DMS53 (cell line): ENCODE results near the gene COMP.
A peak's percentile ranks its signal among the peaks of the same experiment; 100 is the strongest.

ENCODE experiments used
- DNase-seq: peaks from one replicate; lab custom pipeline; 2025; lab: John Stamatoyannopoulos, UW

Gene COMP

DNA sequence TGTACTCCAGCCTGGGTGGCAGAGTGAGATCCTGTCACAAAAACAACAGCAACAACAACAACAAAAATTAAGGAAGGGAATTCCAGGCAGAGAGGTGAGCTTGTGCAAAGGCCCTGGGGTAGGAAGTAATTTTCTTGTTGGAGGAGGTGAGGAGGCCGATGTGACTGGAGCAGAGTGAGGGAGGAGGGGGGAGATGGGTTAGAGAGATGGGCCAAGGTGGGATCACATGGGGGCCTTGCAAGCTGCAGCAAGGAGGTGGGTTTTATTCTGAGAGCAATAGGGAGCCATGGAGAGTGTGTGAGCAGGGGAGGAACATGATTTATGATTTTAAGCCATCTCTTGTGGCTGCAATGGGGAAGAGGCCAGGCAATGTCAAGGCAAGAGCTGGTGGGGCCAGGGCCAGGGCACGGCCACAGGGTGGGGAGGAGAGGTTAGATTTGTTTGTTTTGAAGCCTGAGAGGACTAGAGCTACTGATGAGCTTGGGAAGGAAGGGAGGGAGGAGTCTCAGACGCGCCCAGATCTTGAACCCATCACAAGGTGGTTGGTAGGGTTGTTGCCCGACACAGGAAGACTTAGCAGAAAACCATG is 12.5 kb upstream of the COMP start:
- DNase-seq = no peak

DNA sequence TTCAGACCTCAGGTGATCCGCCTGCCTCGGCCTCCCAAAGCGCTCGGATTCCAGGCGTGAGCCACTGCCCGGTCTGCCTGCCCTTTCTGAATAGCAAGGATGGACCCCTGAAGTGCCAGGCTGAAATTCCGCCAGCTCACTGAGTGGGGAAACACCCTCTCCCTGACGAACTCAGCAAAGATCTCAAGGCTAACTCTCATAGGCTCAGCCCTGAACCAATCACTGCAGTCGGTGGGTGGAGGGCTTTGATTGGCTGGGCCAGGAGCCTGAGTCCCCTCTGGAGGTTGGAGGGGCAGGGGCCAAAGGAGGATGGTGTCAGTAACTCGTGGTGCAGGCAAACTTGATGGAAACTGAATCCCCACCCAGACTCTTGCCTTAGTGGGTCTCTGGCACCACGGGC is 11.2 kb upstream of the COMP start:
- no peak for DNase-seq

GRCh38 chr19:18800636-18801035 is 9.5 kb upstream of the COMP start:
- no peak for DNase-seq

- DNase-seq = no peak
Observed at GRCh38 chr19:18800079-18800478, 9.0 kb upstream of the COMP start.

DNA sequence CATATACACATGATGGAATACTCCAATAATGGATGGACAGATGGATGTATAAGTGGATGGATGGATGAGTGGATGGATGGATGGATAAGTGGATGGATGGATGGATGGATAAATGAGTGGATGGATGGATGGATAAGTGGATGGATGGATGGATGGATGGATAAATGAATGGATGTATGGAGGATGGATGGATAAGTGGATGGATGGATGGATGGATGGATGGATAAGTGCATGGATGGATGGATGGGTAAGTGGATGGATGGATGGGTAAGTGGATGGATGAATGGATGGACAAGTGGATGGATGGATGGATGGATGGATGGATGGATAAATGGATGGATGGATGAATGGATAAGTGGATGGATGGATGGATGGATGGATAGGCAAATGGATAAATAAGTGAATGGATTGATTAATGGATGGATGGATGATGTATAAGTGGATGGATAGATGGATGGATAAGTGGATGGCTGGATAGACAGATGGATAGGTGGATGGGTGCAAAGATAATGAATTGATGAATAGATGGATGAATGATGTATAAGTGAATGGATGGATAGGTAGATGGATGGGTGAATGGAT is 8.4 kb upstream of the COMP start:
- no peak for DNase-seq

GRCh38 chr19:18798384-18799352 is 7.6 kb upstream of the COMP start:
- DNase-seq = peak; percentile 34

DNA sequence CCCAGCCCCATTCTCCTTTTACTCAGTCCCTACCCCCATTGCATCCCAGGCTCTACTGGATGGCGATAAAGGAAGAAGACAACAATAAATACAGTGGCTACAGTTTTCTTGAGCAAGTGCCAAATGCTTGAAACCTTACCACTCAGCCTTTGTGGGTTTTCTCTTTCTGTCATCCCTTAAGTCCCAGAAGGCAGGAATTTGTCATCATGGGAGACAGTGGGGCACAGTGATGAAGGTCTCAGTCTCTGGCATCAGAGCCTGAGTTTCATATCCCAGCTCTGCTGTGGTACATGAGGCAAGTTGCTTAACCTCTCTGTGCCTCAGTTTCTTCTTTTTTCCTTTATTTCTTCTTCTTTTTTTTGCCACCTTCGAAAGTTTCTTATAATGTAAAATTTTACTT is 5.1 kb upstream of the COMP start:
- DNase-seq = no peak

- DNase-seq = no peak
Observed at GRCh38 chr19:18795540-18795939, 4.4 kb upstream of the COMP start.

DNA sequence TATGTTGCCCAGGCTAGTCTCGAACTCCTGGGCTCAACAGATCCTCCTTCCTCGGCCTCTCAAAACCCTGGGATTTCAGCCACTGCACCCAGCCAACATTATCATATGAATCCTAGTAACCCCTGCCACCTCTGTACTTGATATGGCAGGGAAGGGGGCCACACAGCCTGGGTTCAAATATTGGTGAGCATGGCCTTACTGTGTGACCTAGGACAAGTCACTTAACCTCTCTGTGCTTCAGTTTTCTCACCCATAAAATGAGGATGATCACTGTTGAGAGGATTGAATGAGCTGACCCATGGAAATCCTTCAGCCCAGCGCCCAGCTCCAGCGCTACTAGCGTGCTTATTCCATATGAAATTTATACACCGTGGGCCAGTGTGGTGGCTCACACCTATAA is 3.6 kb upstream of the COMP start:
- DNase-seq = no peak

DNA sequence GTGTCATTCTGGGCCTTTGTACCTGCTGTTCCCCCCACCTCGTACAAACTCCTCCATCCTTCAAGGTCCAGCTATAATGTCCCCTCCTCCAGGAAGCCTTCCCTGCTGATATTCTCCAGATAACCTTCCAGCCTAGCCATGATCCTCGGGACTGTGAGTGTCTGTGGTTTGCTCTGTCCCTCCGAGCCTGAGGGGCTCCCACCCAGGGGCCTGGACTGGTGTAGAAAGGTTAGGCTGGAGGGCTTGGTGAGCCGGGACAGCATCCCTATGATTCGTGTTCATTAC is 2.9 kb upstream of the COMP start:
- DNase-seq = no peak

- no peak for DNase-seq
Observed at GRCh38 chr19:18793144-18794028, 2.3 kb upstream of the COMP start.

GRCh38 chr19:18792661-18793060 is 1.6 kb upstream of the COMP start:
- DNase-seq = no peak

DNA sequence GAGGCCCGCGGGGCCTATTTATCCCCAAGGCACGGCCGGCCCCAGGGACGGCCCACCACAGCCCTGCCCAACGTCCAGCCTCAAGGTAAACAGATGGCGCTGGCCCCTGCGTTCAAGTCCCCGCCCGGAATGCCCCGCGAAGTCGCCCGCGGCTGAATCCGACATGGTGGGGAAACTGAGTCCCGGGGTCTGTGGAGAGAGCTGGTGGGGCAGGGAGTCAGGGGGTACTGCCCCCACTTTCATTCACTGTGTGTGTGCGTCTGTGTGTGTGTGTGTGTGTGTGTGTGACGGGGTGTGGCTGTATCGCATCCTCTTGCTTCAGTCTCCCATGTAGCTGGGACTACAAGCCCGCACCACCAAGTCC is 192 bp upstream of the COMP start:
- DNase-seq = no peak

DNA sequence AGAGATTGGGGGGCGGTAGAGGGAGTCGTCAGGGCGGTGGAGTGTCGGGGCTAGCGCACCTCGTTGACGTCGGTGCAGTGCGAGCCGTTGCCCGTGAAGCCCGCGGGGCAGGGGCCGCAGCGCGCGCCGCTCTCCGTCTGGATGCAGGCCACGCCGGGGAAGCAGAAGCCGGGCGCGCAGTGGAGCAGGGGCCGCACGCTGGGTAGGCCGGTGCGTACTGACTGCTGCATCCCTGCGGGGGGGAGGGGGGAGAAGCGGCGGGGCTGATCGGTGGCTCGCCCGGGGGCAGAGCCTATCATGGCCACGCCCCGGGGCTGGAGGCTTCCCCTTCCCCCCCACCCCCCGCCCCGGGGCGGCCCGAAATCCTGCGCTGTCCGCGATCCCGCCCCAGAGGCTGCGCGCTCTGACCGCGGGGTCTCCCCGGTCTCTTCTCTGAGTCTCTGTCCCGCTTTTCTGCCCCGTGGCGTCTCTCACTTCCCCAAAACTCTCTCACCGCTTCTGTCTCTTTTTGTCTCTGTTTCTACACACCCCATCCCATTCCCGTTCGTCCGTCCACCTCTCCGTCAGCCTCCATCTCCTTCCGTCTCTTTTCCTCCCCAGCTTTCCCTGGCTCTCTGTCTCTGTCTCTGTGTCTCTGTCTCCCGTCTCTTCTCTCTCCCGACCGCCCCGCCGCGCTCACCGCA is 1.1 kb downstream of the COMP start:
- peak; percentile 68 for DNase-seq

GRCh38 chr19:18789422-18789869 is 1.7 kb downstream of the COMP start:
- DNase-seq = peak; percentile 37

DNA sequence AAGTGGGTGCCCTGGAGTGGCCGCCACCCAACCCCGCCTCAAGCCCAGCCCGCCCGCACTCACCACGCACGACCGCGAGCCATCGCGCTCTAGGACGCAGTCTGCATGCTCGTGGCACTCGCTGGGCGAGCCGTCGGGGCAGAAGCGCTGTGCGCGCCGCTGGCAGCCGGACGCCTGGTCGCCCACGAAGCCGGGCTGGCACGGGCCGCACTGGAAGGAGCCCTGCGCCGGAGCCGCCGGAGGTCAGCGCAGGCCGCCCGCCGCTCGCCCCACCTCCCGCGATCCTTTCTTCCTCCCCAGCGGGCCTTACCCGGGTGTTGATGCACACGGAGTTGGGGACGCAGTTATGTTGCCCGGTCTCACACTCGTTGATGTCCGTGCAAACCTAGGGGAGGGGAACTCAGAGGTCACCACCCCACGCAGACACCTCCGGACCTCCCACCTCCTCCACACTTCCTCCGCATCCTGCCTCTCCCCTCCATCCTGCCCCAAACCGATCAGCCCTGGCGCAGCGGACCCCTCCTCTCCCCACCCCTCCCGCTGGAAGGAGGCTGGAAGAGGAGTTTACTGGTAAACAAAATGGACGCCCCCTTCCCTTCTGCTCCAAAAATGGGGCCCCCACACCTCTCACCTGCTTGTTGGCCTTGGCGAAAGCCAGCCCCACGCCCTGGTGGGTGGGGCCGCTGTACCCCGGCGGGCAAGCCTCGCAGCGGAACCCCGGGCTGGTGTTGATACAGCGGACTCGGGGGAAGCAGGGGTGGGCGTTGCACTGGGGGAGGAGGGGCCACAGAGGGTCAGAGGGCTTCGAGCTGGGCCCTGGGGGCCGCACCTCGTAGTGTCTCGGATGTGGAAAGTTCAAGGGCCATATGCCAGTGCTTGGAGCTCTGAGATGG is 2.3 kb downstream of the COMP start:
- DNase-seq = peak; percentile 37

GRCh38 chr19:18785179-18786124 is 5.7 kb downstream of the COMP start:
- DNase-seq = peak; percentile 90

DNA sequence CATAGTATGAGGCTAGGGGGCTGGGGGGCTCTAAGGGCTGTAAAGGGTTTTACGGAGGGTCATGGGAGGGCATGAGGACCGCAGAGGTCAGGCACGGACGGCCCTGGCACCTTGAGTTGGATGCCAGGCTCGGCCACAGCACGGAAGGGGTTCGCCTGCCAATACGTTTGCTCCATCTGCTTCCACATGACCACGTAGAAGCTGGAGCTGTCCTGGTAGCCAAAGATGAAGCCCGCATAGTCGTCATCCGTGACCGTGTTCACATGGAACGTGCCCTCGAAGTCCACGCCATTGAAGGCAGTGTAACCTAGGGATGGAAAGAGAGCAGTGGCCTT is 6.4 kb downstream of the COMP start:
- peak; percentile 80 for DNase-seq

DNA sequence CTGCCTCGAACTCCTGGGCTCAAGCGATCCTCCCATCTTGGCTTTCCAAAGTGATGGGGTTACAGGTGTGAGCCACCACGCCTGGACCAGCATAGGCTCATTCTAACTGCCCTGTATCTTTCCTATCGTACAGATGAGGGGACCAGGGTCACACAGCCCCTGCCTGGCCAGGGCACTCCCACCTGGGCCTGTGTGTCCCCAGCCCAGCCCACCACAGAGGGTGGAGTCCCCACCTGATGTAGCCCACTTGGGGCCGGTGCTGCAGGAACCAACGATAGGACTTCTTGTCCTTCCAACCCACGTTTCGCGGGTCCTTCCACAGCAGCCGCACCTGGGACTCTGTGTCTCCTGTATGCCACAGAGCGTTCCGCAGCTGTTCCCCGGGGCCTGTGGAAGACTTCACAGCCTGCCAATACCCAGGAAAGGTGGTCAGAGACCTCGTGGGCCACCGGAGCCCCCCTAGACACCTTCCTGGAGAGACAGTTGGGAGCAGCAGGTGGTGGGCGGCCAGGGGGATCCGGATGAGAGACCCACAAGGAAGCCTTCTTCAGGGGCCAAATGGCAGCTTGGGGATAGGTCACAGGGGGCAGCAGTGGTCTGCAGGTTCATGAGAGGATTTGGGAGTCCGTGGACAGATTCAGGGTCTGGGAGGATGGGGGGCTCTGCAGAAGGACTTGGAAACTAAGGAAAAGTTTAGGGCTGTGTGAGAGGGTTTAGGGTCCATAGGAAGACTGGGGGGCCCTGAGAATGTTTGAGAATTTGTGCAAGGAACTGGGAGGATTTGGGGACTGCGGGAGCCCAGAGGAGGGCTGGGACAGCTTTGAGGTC is 6.9 kb downstream of the COMP start:
- no peak for DNase-seq
